HEK293 (cell line): ENCODE data around the gene METTL23.

Experiments
- BCL11B ChIP-seq: fragments of 450-650 bp; formaldehyde crosslinking; IDR thresholded peaks from 2 replicates; pipeline ENCODE4 v1.5.1; 2016; ENCODE audit warnings: low read depth, missing biosample characterization, missing genetic modification characterization
- GLIS2 ChIP-seq: fragments of 450-650 bp; formaldehyde crosslinking; IDR thresholded peaks from 2 replicates; pipeline ENCODE4 v1.5.1; 2016; ENCODE audit warnings: missing biosample characterization, missing genetic modification characterization
- HOXA7 ChIP-seq: sonication (generic); formaldehyde crosslinking; IDR thresholded peaks from 2 replicates; pipeline ENCODE4 v1.8.1; 2022; ENCODE audit warnings: missing genetic modification reagents, borderline replicate concordance
- KLF7 ChIP-seq: fragments of 450-650 bp; formaldehyde crosslinking; IDR thresholded peaks from 2 replicates; pipeline ENCODE4 v1.5.1; 2016; ENCODE audit warnings: missing biosample characterization, missing genetic modification characterization, borderline replicate concordance
- MZF1 ChIP-seq: fragments of 450-650 bp; formaldehyde crosslinking; IDR thresholded peaks from 2 replicates; pipeline ENCODE4 v1.5.1; 2017; ENCODE audit warnings: missing biosample characterization, missing genetic modification characterization, borderline replicate concordance
- SCRT2 ChIP-seq: fragments of 450-650 bp; formaldehyde crosslinking; IDR thresholded peaks from 2 replicates; pipeline ENCODE4 v1.5.1; 2016; ENCODE audit warnings: missing biosample characterization, missing genetic modification characterization
- SP3 ChIP-seq: fragments of 450-650 bp; formaldehyde crosslinking; IDR thresholded peaks from 2 replicates; pipeline ENCODE4 v1.5.1; 2016; ENCODE audit warnings: missing biosample characterization, missing genetic modification characterization
- TRIM28 ChIP-seq: IDR thresholded peaks from 2 replicates; pipeline ENCODE4 v1.6.1; 2011; ENCODE audit warnings: low read length, control low read depth, borderline replicate concordance
- WT1 ChIP-seq: fragments of 450-650 bp; formaldehyde crosslinking; IDR thresholded peaks from 2 replicates; pipeline ENCODE4 v1.5.1; 2016; ENCODE audit warnings: missing biosample characterization, missing genetic modification characterization
- ZBTB1 ChIP-seq: fragments of 450-650 bp; formaldehyde crosslinking; IDR thresholded peaks from 2 replicates; pipeline ENCODE4 v1.5.1; 2016; ENCODE audit warnings: missing biosample characterization, missing genetic modification characterization
- ZBTB17 ChIP-seq: fragments of 450-650 bp; formaldehyde crosslinking; IDR thresholded peaks from 2 replicates; pipeline ENCODE4 v1.5.1; 2016; ENCODE audit warnings: missing biosample characterization, missing genetic modification characterization
- ZBTB20 ChIP-seq: fragments of 450-650 bp; formaldehyde crosslinking; IDR thresholded peaks from 2 replicates; pipeline ENCODE4 v1.5.1; 2016; ENCODE audit warnings: missing biosample characterization, missing genetic modification characterization
- ZBTB7A ChIP-seq: fragments of 450-650 bp; formaldehyde crosslinking; IDR thresholded peaks from 2 replicates; pipeline ENCODE4 v1.5.1; 2016; ENCODE audit warnings: low read depth, missing biosample characterization, missing genetic modification characterization
- ZNF10 ChIP-seq: fragments of 450-650 bp; formaldehyde crosslinking; IDR thresholded peaks from 2 replicates; pipeline ENCODE4 v1.5.1; 2017; ENCODE audit warnings: missing biosample characterization, missing genetic modification characterization
- ZNF169 ChIP-seq: fragments of 450-650 bp; formaldehyde crosslinking; IDR thresholded peaks from 2 replicates; pipeline ENCODE4 v1.5.1; 2016; ENCODE audit warnings: missing biosample characterization, missing genetic modification characterization
- ZNF19 ChIP-seq: fragments of 450-650 bp; formaldehyde crosslinking; IDR thresholded peaks from 2 replicates; pipeline ENCODE4; 2016; ENCODE audit warnings: missing biosample characterization, missing genetic modification characterization, low read depth
- ZNF248 ChIP-seq: fragments of 450-650 bp; formaldehyde crosslinking; IDR thresholded peaks from 2 replicates; pipeline ENCODE4 v1.5.1; 2017; ENCODE audit warnings: missing biosample characterization, missing genetic modification characterization
- ZNF292 ChIP-seq: fragments of 450-650 bp; formaldehyde crosslinking; IDR thresholded peaks from 2 replicates; pipeline ENCODE4 v1.5.1; 2016; ENCODE audit warnings: low read depth, missing biosample characterization, missing genetic modification characterization, borderline replicate concordance
- ZNF37A ChIP-seq: fragments of 450-650 bp; IDR thresholded peaks from 2 replicates; pipeline ENCODE4 v1.5.1; 2018; ENCODE audit warnings: missing biosample characterization, missing genetic modification characterization
- ZNF391 ChIP-seq: fragments of 450-650 bp; formaldehyde crosslinking; IDR thresholded peaks from 2 replicates; pipeline ENCODE4 v1.5.1; 2016; ENCODE audit warnings: low read depth, missing biosample characterization, missing genetic modification characterization, borderline replicate concordance
- ZNF501 ChIP-seq: fragments of 450-650 bp; formaldehyde crosslinking; IDR thresholded peaks from 2 replicates; pipeline ENCODE4 v1.5.1; 2016; ENCODE audit warnings: missing biosample characterization, missing genetic modification characterization
- ZNF596 ChIP-seq: fragments of 450-650 bp; IDR thresholded peaks from 2 replicates; pipeline ENCODE4 v1.5.0; 2018; ENCODE audit warnings: missing biosample characterization, mild to moderate bottlenecking, missing genetic modification characterization, moderate library complexity
- ZNF600 ChIP-seq: fragments of 450-650 bp; formaldehyde crosslinking; IDR thresholded peaks from 2 replicates; pipeline ENCODE4 v1.5.1; 2016; ENCODE audit warnings: missing biosample characterization, missing genetic modification characterization
- ZNF629 ChIP-seq: fragments of 450-650 bp; formaldehyde crosslinking; IDR thresholded peaks from 2 replicates; pipeline ENCODE4 v1.5.1; 2017; ENCODE audit warnings: missing biosample characterization, missing genetic modification characterization
- ZSCAN30 ChIP-seq: fragments of 450-650 bp; IDR thresholded peaks from 2 replicates; pipeline ENCODE4 v1.5.1; 2018; ENCODE audit warnings: missing biosample characterization, mild to moderate bottlenecking, missing genetic modification characterization, moderate library complexity
- TF ChIP-seq, protein P1 (sequence below): fragments of 450-650 bp; formaldehyde crosslinking; IDR thresholded peaks from 2 replicates; pipeline ENCODE4 v1.5.1; 2016; ENCODE audit warnings: missing biosample characterization, missing genetic modification characterization
- TF ChIP-seq, protein P2 (sequence below): fragments of 450-650 bp; formaldehyde crosslinking; IDR thresholded peaks from 2 replicates; pipeline ENCODE4 v1.5.1; 2016; ENCODE audit warnings: missing biosample characterization, missing genetic modification characterization
- TF ChIP-seq, protein P3 (sequence below): fragments of 450-650 bp; formaldehyde crosslinking; IDR thresholded peaks from 2 replicates; pipeline ENCODE4 v1.5.1; 2016; ENCODE audit warnings: missing biosample characterization, missing genetic modification characterization
- TF ChIP-seq, protein P4 (sequence below): fragments of 450-650 bp; formaldehyde crosslinking; IDR thresholded peaks from 2 replicates; pipeline ENCODE4 v1.5.1; 2016; ENCODE audit warnings: missing biosample characterization, missing genetic modification characterization
- TF ChIP-seq, protein P5 (sequence below): sonication (generic); formaldehyde crosslinking; IDR thresholded peaks from 2 replicates; pipeline ENCODE4 v1.8.1; 2022; ENCODE audit warnings: mild to moderate bottlenecking, moderate library complexity, missing genetic modification reagents
- TF ChIP-seq, protein P6 (sequence below): fragments of 450-650 bp; formaldehyde crosslinking; IDR thresholded peaks from 2 replicates; pipeline ENCODE4 v1.5.1; 2017; ENCODE audit warnings: missing biosample characterization, mild to moderate bottlenecking, missing genetic modification characterization, moderate library complexity

METTL23 gene

DNA sequence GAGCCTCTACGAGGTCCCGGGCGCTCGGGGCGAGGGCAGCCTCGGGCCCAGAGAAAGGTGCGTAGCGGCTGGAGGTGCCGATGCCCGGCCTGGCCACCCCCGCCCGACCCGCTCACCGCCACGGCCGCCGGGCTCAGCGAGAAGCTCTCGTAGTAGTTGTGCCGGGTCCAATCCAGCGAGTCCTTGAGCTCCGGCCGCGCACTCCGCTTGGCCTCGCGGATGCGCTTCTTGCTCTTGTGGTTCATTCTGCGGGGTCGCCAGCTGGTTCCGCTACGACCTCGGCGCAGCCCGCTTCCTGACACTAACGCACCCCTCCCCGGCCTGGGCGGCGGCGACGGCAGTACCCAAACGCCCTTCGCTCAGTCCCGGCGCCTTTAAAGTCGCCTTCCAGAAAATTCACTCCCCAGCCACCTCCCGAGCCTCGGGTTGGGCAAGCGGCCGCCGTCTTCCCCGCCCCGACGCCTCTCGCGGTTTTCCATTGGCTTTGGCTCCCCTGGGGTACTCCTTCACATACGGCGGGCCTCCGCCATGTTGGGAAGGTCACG is 336 bp upstream of the METTL23 start, which contains the start of gene JMJD6 (continued):
- TF ChIP-seq, protein P1, sequence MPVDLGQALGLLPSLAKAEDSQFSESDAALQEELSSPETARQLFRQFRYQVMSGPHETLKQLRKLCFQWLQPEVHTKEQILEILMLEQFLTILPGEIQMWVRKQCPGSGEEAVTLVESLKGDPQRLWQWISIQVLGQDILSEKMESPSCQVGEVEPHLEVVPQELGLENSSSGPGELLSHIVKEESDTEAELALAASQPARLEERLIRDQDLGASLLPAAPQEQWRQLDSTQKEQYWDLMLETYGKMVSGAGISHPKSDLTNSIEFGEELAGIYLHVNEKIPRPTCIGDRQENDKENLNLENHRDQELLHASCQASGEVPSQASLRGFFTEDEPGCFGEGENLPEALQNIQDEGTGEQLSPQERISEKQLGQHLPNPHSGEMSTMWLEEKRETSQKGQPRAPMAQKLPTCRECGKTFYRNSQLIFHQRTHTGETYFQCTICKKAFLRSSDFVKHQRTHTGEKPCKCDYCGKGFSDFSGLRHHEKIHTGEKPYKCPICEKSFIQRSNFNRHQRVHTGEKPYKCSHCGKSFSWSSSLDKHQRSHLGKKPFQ (tag by site-specific recombination) = 0 out of 2 replicates have a peak, but pooled peaks have one; percentile 12
- TF ChIP-seq KLF7 (tag by site-specific recombination) = peak; percentile 58; the same call in 1 of the 2 replicates
- TF ChIP-seq, protein P2, sequence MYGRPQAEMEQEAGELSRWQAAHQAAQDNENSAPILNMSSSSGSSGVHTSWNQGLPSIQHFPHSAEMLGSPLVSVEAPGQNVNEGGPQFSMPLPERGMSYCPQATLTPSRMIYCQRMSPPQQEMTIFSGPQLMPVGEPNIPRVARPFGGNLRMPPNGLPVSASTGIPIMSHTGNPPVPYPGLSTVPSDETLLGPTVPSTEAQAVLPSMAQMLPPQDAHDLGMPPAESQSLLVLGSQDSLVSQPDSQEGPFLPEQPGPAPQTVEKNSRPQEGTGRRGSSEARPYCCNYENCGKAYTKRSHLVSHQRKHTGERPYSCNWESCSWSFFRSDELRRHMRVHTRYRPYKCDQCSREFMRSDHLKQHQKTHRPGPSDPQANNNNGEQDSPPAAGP (tag by site-specific recombination) = peak; percentile 45; the same call in 1 of the 2 replicates
- 0 out of 2 replicates have a peak, but pooled peaks have one; percentile 32 for TF ChIP-seq BCL11B (tag by site-specific recombination)
- TF ChIP-seq, protein P3, sequence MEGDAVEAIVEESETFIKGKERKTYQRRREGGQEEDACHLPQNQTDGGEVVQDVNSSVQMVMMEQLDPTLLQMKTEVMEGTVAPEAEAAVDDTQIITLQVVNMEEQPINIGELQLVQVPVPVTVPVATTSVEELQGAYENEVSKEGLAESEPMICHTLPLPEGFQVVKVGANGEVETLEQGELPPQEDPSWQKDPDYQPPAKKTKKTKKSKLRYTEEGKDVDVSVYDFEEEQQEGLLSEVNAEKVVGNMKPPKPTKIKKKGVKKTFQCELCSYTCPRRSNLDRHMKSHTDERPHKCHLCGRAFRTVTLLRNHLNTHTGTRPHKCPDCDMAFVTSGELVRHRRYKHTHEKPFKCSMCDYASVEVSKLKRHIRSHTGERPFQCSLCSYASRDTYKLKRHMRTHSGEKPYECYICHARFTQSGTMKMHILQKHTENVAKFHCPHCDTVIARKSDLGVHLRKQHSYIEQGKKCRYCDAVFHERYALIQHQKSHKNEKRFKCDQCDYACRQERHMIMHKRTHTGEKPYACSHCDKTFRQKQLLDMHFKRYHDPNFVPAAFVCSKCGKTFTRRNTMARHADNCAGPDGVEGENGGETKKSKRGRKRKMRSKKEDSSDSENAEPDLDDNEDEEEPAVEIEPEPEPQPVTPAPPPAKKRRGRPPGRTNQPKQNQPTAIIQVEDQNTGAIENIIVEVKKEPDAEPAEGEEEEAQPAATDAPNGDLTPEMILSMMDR = peak; percentile 7; the same call in 1 of the 2 replicates
- TF ChIP-seq, protein P4, sequence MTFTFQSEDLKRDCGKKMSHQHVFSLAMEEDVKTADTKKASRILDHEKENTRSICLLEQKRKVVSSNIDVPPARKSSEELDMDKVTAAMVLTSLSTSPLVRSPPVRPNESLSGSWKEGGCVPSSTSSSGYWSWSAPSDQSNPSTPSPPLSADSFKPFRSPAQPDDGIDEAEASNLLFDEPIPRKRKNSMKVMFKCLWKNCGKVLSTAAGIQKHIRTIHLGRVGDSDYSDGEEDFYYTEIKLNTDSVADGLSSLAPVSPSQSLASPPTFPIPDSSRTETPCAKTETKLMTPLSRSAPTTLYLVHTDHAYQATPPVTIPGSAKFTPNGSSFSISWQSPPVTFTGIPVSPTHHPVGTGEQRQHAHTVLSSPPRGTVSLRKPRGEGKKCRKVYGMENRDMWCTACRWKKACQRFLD = no peak
- no peak for TF ChIP-seq HOXA7 (CRISPR knock-in tag)
- peak; percentile 98 for TF ChIP-seq SP3 (tag by site-specific recombination)
- TF ChIP-seq WT1 (tag by site-specific recombination) = peak; percentile 90
- no peak for TF ChIP-seq ZNF596 (tag by site-specific recombination)
- no peak for TF ChIP-seq ZNF169 (tag by site-specific recombination)
- TF ChIP-seq SCRT2 (tag by site-specific recombination) = no peak
- TF ChIP-seq ZNF10 (tag by site-specific recombination) = peak; percentile 19; the same call in 1 of the 2 replicates
- TF ChIP-seq ZNF248 = no peak
- TF ChIP-seq ZNF501 (tag by site-specific recombination) = peak; percentile 81; the same call in 1 of the 2 replicates
- TF ChIP-seq ZNF629 = peak; percentile 49; the same call in 1 of the 2 replicates
- peak; percentile 45; the same call in 1 of the 2 replicates for TF ChIP-seq ZBTB17 (tag by site-specific recombination)
- TF ChIP-seq GLIS2 (tag by site-specific recombination) = peak; percentile 33; the same call in 1 of the 2 replicates
- no peak for TF ChIP-seq ZNF292 (tag by site-specific recombination)
- TF ChIP-seq ZBTB20 (tag by site-specific recombination) = peak; percentile 96
- no peak for TF ChIP-seq ZNF37A (tag by site-specific recombination)
- 0 out of 2 replicates have a peak, but pooled peaks have one; percentile 23 for TF ChIP-seq ZBTB1 (tag by site-specific recombination)
- TF ChIP-seq ZNF600 (tag by site-specific recombination) = no peak; the same call in none of the 2 replicates
- no peak for TF ChIP-seq ZNF19
- TF ChIP-seq, protein P5, sequence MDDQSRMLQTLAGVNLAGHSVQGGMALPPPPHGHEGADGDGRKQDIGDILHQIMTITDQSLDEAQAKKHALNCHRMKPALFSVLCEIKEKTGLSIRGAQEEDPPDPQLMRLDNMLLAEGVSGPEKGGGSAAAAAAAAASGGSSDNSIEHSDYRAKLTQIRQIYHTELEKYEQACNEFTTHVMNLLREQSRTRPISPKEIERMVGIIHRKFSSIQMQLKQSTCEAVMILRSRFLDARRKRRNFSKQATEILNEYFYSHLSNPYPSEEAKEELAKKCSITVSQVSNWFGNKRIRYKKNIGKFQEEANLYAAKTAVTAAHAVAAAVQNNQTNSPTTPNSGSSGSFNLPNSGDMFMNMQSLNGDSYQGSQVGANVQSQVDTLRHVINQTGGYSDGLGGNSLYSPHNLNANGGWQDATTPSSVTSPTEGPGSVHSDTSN (CRISPR knock-in tag) = no peak; the same call in none of the 2 replicates
- TF ChIP-seq ZNF391 = no peak
- TF ChIP-seq ZBTB7A (tag by site-specific recombination) = no peak
- TF ChIP-seq ZSCAN30 = peak; percentile 36; the same call in 1 of the 2 replicates
- TF ChIP-seq, protein P6, sequence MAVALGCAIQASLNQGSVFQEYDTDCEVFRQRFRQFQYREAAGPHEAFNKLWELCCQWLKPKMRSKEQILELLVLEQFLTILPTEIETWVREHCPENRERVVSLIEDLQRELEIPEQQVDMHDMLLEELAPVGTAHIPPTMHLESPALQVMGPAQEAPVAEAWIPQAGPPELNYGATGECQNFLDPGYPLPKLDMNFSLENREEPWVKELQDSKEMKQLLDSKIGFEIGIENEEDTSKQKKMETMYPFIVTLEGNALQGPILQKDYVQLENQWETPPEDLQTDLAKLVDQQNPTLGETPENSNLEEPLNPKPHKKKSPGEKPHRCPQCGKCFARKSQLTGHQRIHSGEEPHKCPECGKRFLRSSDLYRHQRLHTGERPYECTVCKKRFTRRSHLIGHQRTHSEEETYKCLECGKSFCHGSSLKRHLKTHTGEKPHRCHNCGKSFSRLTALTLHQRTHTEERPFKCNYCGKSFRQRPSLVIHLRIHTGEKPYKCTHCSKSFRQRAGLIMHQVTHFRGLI (tag by site-specific recombination) = no peak; the same call in 1 of the 2 replicates
- no peak for TF ChIP-seq MZF1
- TF ChIP-seq TRIM28 = no peak
